Measurements from ENCODE around the gene MPHOSPH6. TPM values are rescaled to one million over a fixed set of nuclear protein-coding genes. Genes with fewer than 3 reads are reported as not detected.
"Not testable (repeated sequence)": the region's sequence is repeated elsewhere in the genome, so short reads cannot be mapped to it uniquely, and the experiment has no call there.

Gene MPHOSPH6
- total RNA-seq, 1 experiment from 2014 or later = 59.0 TPM

- no peak for DNase-seq (ENCODE audit: low spot score)
Observed at GRCh38 chr16:82175627-82176026, 5.6 kb upstream of the MPHOSPH6 start.

DNA sequence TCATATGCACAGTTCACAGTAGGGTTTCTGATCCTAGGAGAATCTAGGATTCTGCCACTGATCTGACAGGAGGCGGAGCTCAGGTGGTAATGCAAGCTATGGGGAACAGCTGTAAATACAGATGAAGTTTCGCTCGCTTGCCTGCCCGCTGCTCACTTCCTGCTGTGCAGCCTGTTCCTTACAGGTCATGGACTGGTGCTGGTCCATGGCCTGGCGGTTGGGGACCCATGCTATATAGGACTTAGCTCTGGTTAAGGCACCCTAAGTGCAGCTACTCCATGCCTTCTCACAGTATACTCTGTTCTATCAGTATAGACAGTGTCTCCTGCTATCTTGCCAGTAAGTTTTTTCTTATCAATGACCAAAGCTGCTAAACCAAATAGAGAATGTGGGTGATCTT lies 2.4 kb downstream of the MPHOSPH6 start:
- DNase-seq (ENCODE audit: low spot score) = no peak

DNA sequence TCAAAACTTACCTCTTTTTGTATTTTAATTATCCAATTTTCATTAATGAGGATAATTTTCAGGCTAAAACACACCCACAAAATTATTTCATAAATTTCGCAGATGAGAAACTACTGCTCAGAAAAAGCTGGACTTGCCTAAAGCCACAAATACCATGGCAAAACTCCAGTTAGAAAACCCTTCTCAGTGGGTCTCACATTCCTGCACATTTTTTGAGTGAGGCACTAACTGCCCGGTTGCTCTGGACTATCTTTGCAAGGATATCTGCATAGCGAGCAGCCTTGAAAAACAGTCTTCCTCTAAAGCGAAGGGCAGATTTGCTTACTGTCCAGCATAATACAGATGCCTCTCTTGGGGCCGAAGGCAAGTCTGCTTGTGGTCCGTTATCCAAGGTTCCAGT lies 9.8 kb downstream of the MPHOSPH6 start:
- no peak for DNase-seq (ENCODE audit: low spot score)

GRCh38 chr16:82157836-82158235 lies 12.2 kb downstream of the MPHOSPH6 start:
- DNase-seq (ENCODE audit: low spot score) = no peak

- no peak for DNase-seq (ENCODE audit: low spot score)
Observed at GRCh38 chr16:82157534-82157812, 12.6 kb downstream of the MPHOSPH6 start.

DNA sequence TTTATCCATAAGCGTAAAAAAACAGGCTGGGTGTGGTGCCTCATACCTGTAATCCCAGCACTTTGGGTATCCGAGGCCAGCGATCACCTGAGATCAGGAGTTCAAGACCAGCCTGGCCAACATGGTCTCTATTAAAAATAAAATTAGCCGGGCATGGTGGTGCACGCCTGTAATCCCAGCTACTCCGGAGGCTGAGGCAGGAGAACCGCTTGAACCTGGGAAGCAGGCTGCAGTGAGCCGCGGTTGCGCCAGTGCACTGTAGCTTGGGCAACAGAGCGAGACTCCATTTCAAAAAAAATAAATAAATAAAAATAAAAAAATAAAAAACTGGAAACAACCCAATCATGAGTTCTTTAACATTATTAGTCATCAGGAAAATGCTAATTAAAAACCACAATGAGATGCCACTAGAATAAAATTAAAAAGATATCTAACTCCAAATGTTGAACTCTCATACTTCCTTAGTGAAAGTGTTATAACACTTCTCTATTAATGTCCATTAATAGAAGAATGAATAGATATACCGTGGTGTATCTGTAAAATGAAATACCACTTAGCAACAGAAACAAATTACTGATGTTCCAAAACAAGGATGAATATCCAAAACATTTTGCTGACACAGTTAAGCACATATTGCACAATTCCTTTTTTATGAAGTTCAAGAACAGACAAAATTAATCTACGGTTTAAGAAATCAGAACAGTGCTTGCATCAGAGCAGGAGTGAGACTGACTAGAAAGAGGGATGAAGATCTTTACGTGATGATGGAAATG lies 13.1 kb downstream of the MPHOSPH6 start:
- DNase-seq (ENCODE audit: low spot score) = no peak

DNA sequence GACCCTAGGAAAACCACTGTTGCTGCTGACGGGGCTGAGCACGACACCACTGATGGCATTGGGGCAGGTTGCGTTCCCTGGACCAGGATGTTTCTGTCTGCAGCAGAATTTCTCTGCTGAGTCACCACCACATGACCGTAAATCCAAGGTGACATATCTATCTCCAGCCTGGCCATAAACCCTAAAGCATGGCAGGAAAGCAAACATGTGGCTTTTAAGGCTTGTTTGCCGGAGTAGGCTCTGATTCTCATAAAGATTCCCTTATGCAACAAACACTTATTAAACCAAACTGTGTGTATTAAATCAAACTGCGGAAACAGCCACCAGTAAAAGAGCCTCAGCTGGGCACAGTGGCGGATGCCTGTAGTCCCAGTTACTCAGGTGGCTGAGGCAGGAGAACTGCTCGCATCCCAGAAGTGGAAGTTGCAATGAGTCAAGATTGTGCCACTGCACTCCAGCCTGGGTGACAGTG lies 17.3 kb downstream of the MPHOSPH6 start:
- DNase-seq (ENCODE audit: low spot score) = peak; percentile 95

- no peak for DNase-seq (ENCODE audit: low spot score)
Observed at GRCh38 chr16:82152196-82152595, 17.8 kb downstream of the MPHOSPH6 start.

DNA sequence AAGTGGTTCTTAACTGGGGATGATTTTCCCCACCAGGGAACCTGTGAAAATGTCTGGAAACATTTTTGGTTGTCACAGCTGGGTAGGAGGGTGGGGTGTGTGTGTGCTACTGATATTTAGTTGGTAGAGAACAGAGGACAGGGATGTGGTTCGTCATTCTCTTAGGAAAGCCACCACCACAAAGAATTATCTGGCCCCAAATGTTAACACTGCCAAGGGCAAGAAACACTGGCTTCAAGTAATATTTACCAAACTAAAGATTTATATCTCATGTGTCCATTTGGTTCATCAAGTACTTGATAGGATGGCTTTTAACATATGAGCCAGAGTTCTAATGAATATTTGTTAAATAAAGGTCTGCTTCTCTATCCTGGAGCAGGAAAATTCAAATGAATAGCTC lies 19.5 kb downstream of the MPHOSPH6 start:
- peak; percentile 35 for DNase-seq (ENCODE audit: low spot score)

- DNase-seq (ENCODE audit: low spot score) = no peak
Observed at GRCh38 chr16:82149536-82149935, 20.5 kb downstream of the MPHOSPH6 start.

DNA sequence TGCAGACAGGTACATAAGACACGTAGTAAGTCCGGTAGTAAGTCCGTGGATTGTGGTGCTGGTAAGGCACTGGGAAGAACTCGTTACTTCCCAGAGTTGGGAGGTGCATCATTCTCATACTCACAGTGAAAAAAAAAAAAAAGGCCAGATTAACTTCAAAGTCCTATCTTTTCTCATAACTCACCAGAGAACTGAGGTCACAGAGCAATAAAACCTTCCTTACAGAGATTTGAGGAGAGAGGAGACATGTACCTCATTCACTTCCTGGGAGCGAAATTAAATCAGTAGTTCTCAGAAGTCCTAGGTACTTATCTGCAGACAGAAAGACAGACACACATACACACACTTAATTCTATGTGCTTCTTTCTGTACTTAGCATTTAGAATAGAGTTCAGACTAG lies 22.5 kb downstream of the MPHOSPH6 start:
- DNase-seq (ENCODE audit: low spot score) = no peak

DNA sequence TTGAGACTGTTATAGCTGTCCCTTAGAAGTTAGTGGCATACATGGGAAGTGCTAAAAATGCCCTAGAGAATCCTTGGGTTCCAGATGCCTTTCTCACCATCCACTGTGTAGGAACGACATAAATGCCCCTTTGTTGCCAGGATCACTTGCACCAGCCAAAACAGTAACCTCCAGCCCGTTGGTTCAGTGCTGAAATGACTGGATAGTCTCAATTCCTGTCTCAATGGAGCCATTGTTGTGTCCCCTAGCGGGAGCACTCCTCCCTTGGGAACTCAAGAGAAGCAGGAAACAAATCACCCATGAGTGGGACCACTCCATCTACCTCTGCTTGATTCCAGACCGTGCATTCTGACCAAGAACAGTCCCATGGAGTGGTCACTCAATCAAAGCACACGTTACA lies 23.1 kb downstream of the MPHOSPH6 start:
- no peak for DNase-seq (ENCODE audit: low spot score)

GRCh38 chr16:82146556-82146955 lies 23.5 kb downstream of the MPHOSPH6 start:
- no peak for DNase-seq (ENCODE audit: low spot score)

GRCh38 chr16:82139286-82139571 lies 30.8 kb downstream of the MPHOSPH6 start:
- DNase-seq (ENCODE audit: low spot score) = not testable (repeated sequence)

DNA sequence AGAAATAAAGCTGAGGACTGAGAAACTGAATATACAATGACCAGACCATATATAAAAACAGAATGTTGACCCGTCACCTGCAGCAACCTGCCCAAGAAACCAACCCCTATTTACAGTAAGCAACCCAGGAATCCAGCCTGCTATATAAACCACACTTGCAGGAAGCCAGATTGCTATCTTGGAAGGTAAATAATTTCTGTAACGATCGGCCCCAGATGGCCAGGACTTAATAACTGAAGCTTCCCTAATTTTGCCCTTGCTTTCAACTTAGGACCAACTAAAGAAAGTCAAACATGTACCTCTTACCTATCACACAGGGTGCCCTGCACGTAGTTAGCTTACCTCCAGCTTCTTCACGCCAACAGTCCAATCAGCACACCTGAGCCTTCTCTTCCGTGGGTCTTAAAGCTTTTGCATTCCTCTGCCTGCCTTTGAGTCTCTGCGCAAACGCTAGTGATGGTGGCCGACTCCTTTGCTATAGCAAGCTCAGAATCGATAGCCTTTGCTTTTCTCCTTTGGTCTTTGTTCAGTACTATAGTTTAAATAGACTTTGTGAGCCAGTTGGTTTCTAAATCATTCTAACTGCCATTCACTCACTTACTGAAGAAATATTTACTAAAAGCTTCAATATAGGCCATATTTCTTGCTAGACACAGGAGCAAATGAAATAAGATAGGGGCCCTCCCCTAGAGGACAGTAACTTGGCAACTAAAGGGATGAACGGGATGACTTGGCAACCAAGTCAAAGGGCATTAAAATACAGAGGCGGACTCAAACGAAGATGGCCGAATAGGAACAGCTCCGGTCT lies 31.3 kb downstream of the MPHOSPH6 start:
- DNase-seq (ENCODE audit: low spot score) = no peak

DNA sequence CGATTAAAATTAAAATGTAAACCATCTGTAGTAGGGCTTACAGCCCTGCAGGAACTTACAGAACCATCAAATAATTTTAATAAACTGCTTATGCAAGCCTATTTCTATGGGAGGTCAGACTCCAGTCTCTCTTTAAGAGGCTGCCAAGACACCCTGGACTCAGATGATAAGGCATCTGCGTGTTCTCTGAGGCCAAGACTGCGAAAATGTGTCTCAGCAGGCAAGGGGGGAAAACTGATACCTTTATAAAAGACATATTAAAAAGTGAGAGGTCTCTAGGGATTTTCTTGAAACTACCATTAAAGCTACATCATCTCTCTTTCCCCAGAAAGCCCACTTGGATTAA lies 32.2 kb downstream of the MPHOSPH6 start:
- no peak for DNase-seq (ENCODE audit: low spot score)

DNA sequence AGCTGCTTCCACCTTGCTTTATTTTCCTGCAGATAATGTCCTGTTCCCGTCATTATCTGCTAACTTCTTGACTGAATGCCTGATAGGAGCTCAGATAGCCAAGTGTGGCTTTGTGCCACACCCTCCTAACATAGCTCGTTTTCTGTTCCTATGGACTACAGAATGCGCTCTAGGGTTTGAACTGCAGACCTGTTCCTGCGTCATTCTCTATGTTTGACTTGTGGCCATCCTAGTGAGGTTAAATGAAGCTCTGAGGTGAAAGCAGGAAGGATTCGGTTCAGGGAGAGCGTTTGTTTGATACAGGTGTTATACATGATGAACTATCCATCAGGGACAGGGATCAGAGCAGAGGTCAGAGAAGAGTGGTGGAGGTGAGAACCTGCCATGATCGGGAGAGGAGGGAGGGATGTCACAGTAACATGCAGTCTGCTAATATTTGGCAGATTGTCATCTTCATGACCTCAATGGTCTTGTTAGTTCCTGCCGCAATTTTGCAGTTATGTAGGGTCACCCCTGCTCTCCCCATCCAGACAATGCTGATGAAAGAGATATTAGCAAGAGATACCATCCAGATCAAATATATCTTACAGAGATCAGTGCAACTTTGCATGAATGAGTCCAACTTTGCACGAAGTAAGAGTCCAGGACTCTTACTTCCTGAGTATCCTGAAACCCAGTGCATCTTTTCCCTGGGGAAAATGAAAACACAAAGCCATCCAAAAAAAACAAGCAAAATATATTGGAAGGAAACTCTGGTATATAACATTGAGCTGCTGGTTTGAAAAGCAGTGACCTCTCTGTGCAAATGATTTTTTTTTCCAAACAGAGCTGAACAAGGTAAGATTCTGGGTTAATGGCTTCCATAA lies 32.8 kb downstream of the MPHOSPH6 start:
- no peak for DNase-seq (ENCODE audit: low spot score)

- DNase-seq (ENCODE audit: low spot score) = no peak
Observed at GRCh38 chr16:82135844-82136243, 34.2 kb downstream of the MPHOSPH6 start.

GRCh38 chr16:82134846-82135245 lies 35.2 kb downstream of the MPHOSPH6 start:
- no peak for DNase-seq (ENCODE audit: low spot score)

DNA sequence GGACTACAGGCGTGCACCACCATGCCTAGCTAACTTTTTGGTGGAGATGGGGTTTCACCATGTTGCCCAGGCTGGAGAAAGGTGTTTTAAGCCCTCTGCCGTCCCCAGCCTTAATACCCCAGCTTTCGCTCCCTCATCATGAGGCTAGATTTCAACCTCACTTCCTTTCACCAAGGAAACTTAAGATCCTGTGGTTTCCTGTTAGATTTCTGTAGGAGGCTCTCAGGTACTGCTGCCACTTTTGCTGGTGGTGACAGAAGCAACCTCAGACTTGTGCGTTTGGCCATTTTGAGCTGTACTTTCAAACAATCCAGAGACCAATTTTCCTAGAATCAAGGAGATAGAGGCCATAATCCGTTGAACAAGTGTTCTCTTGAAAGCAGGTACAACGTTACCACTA lies 36.2 kb downstream of the MPHOSPH6 start:
- no peak for DNase-seq (ENCODE audit: low spot score)

DNA sequence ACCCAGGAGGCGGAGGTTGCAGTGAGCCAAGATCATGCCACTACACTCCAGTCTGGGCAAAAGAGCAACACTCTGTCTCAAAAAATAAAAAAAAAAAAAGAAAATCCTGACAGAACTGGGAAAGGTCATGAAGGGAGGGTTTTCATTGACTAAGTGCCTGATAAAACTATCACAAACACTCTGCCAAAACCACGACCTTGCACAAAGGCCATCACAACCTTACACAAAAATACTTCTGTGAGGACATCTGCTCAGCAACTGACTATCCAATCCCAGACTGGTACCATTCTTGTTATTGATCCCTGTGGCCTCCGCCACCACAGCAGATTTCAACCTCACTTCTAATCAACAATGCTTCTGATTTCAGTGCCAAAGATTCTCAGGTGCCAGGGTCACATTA lies 40.1 kb downstream of the MPHOSPH6 start:
- DNase-seq (ENCODE audit: low spot score) = no peak

GRCh38 chr16:82124651-82125050 lies 45.4 kb downstream of the MPHOSPH6 start:
- no peak for DNase-seq (ENCODE audit: low spot score)

GRCh38 chr16:82119405-82119804 lies 50.6 kb downstream of the MPHOSPH6 start:
- DNase-seq (ENCODE audit: low spot score) = no peak
